Femur (tissue), 1 donor: ENCODE data around the gene FAM120AOS.

Experiments used
- DNase-seq: peaks from one replicate; pipeline ENCODE4 v3.0.0-alpha.2; 2017

Gene FAM120AOS

GRCh38 chr9:93436655-93437407, 16.6 kb downstream of the FAM120AOS start:
- no peak for DNase-seq

GRCh38 chr9:93436218-93436617, 17.2 kb downstream of the FAM120AOS start:
- no peak for DNase-seq

GRCh38 chr9:93435386-93435785, 18.0 kb downstream of the FAM120AOS start:
- no peak for DNase-seq

- DNase-seq, result no peak
Measured at GRCh38 chr9:93434056-93434455, 19.3 kb downstream of the FAM120AOS start.

GRCh38 chr9:93432964-93433363, 20.4 kb downstream of the FAM120AOS start:
- no peak for DNase-seq

GRCh38 chr9:93431539-93432105, 21.8 kb downstream of the FAM120AOS start:
- no peak for DNase-seq

- no peak for DNase-seq
Measured at GRCh38 chr9:93427655-93428379, 25.6 kb downstream of the FAM120AOS start.

- no peak for DNase-seq
Measured at GRCh38 chr9:93422977-93423616, 30.3 kb downstream of the FAM120AOS start.

GRCh38 chr9:93419023-93419422, 34.4 kb downstream of the FAM120AOS start:
- DNase-seq, result no peak

- DNase-seq, result no peak
Measured at GRCh38 chr9:93417538-93417937, 35.8 kb downstream of the FAM120AOS start.

GRCh38 chr9:93416530-93417235, 36.7 kb downstream of the FAM120AOS start:
- DNase-seq, result no peak

GRCh38 chr9:93415176-93415690, 38.1 kb downstream of the FAM120AOS start:
- no peak for DNase-seq

- no peak for DNase-seq
Measured at GRCh38 chr9:93413530-93413929, 39.9 kb downstream of the FAM120AOS start.

GRCh38 chr9:93406371-93406770, 47.0 kb downstream of the FAM120AOS start:
- no peak for DNase-seq

- no peak for DNase-seq
Measured at GRCh38 chr9:93398471-93398870, 54.9 kb downstream of the FAM120AOS start.

GRCh38 chr9:93397661-93398373, 55.6 kb downstream of the FAM120AOS start:
- DNase-seq, result no peak
